Measurements from ENCODE around the gene NUDT21. TPM values are rescaled to one million over a fixed set of nuclear protein-coding genes. Genes with fewer than 3 reads are reported as not detected.

Gene NUDT21
- total RNA-seq, 3 donors from 2014 or later (not counting 1 experiment from before 2014, with no cell fraction given), result 78.1 to 108 (median 90.0) TPM

- no peak overlapping the region for H3K27ac Mint-ChIP-seq
- intact Hi-C loops (cut with micrococcal nuclease), result no loop called here
These were observed 24.1 kb upstream of the NUDT21 start for GRCh38 chr16:56475201-56475600.

GRCh38 chr16:56470666-56471065 lies 19.5 kb upstream of the NUDT21 start:
- H3K4me3 Mint-ChIP-seq, result no peak overlapping the region
- H3K27me3 Mint-ChIP-seq (ENCODE audit: low read depth in 2 of 2), result no peaks in the 10 kb centered on the region
- TF ChIP-seq CTCF (IDR thresholded peaks at IDR 0.05), result no peak
- Histone ChIP-seq H3K27me3 (ENCODE audit: control insufficient read depth, insufficient read depth, low read length) (no peaks in the 10 kb centered on the region), H3K36me3 (ENCODE audit: control insufficient read depth, insufficient read depth, low read length) (peaks cover 80% of the 10 kb centered on the region), H3K4me1 (ENCODE audit: control insufficient read depth, insufficient read depth, low read length) (no peaks in the 10 kb centered on the region), H3K9me3 (ENCODE audit: control insufficient read depth, insufficient read depth, low read length) (no peaks in the 10 kb centered on the region), H3K27ac (ENCODE audit: low read length) (no peak overlapping the region), H3K4me3 (ENCODE audit: low read length) (no peak overlapping the region)
- DNase-seq (no peak), ATAC-seq (no peak)
- H3K9me3 Mint-ChIP-seq, result no peaks in the 10 kb centered on the region
- WGBS (ENCODE audit: insufficient coverage), result 100% methylated on average over 1 of the region's 1 CpG
- H3K27ac Mint-ChIP-seq, result no peak overlapping the region
- H3K36me3 Mint-ChIP-seq, result peaks cover 20% of the 10 kb centered on the region
- no peaks in the 10 kb centered on the region for H3K4me1 Mint-ChIP-seq
- intact Hi-C loops (cut with micrococcal nuclease), result no loop called here

More at GRCh38 chr16:56475201-56475600, 24.1 kb upstream of the NUDT21 start:
- Histone ChIP-seq H3K4me1 (ENCODE audit: control insufficient read depth, insufficient read depth, low read length) (no peaks in the 10 kb centered on the region), H3K36me3 (ENCODE audit: control insufficient read depth, insufficient read depth, low read length) (peaks cover 67% of the 10 kb centered on the region), H3K27me3 (ENCODE audit: control insufficient read depth, insufficient read depth, low read length) (no peaks in the 10 kb centered on the region), H3K9me3 (ENCODE audit: control insufficient read depth, insufficient read depth, low read length) (no peaks in the 10 kb centered on the region), H3K27ac (ENCODE audit: low read length) (no peak overlapping the region), H3K4me3 (ENCODE audit: low read length) (no peak overlapping the region)
- no peaks in the 10 kb centered on the region for H3K27me3 Mint-ChIP-seq (ENCODE audit: low read depth in 2 of 2)
- no peak for ATAC-seq
- DNase-seq, result no peak
- TF ChIP-seq CTCF (IDR thresholded peaks at IDR 0.05), result no peak
- 100% methylated on average over 1 of the region's 2 CpGs for WGBS (ENCODE audit: insufficient coverage)
- H3K9me3 Mint-ChIP-seq, result no peaks in the 10 kb centered on the region
- H3K36me3 Mint-ChIP-seq, result peaks cover 24% of the 10 kb centered on the region
- H3K4me3 Mint-ChIP-seq, result no peak overlapping the region
- H3K4me1 Mint-ChIP-seq, result no peaks in the 10 kb centered on the region

GRCh38 chr16:56470232-56470631 lies 19.1 kb upstream of the NUDT21 start:
- Mint-ChIP-seq H3K9me3 (no peaks in the 10 kb centered on the region), H3K4me1 (no peaks in the 10 kb centered on the region)

More at GRCh38 chr16:56470232-56470631, 19.1 kb upstream of the NUDT21 start:
- Histone ChIP-seq H3K4me1 (ENCODE audit: control insufficient read depth, insufficient read depth, low read length) (no peaks in the 10 kb centered on the region), H3K27ac (ENCODE audit: low read length) (no peak overlapping the region), H3K4me3 (ENCODE audit: low read length) (no peak overlapping the region), H3K27me3 (ENCODE audit: control insufficient read depth, insufficient read depth, low read length) (no peaks in the 10 kb centered on the region), H3K9me3 (ENCODE audit: control insufficient read depth, insufficient read depth, low read length) (no peaks in the 10 kb centered on the region), H3K36me3 (ENCODE audit: control insufficient read depth, insufficient read depth, low read length) (peaks cover 80% of the 10 kb centered on the region)
- Mint-ChIP-seq H3K4me3 (no peak overlapping the region), H3K36me3 (peaks cover 22% of the 10 kb centered on the region), H3K27me3 (ENCODE audit: low read depth in 2 of 2) (no peaks in the 10 kb centered on the region), H3K27ac (no peak overlapping the region)
- ATAC-seq (no peak), DNase-seq (no peak)
- intact Hi-C loops (cut with micrococcal nuclease), result no loop called here
- no peak for TF ChIP-seq CTCF (IDR thresholded peaks at IDR 0.05)
- WGBS (ENCODE audit: insufficient coverage), result 100% methylated on average over 3 of the region's 3 CpGs

All from natural killer cell (primary cell).